Measurements from ENCODE around the gene OCA2. TPM values are rescaled to one million over a fixed set of nuclear protein-coding genes. Genes with fewer than 3 reads are reported as not detected.

Gene OCA2
- polyA plus RNA-seq, 1 experiment: 0.02 TPM

GRCh38 chr15:27762471-27762870, 336.6 kb downstream of the OCA2 start:
- no peak for DNase-seq (ENCODE audit: low read depth)
- ChIA-PET CTCF (no interaction called here), POLR2A (no interaction called here)
- no peak for TF ChIP-seq CTCF (IDR thresholded peaks at IDR 0.05; ENCODE audit: insufficient read depth, low read depth, low read length)
- Histone ChIP-seq H3K4me3 (ENCODE audit: low read depth, low read length) (no peak overlapping the region), H3K27me3 (ENCODE audit: control insufficient read depth, insufficient read depth, low read length) (no peaks in the 10 kb centered on the region), H3K36me3 (ENCODE audit: control insufficient read depth, insufficient read depth, low read length) (no peaks in the 10 kb centered on the region)

- H3K36me3 ChIP-seq (ENCODE audit: control insufficient read depth, insufficient read depth, low read length): no peaks in the 10 kb centered on the region
- no peak overlapping the region for H3K4me3 ChIP-seq (ENCODE audit: low read depth, low read length)
- no peak for DNase-seq (ENCODE audit: low read depth)
- H3K27me3 ChIP-seq (ENCODE audit: control insufficient read depth, insufficient read depth, low read length): no peaks in the 10 kb centered on the region
- TF ChIP-seq CTCF (IDR thresholded peaks at IDR 0.05; ENCODE audit: insufficient read depth, low read depth, low read length): no peak
- CTCF ChIA-PET: no interaction called here
- POLR2A ChIA-PET: no interaction called here
Observed at GRCh38 chr15:27757052-27757451, 342.1 kb downstream of the OCA2 start.

GRCh38 chr15:27752691-27753090, 346.4 kb downstream of the OCA2 start:
- TF ChIP-seq CTCF (IDR thresholded peaks at IDR 0.05; ENCODE audit: insufficient read depth, low read depth, low read length): no peak
- POLR2A ChIA-PET: no interaction called here
- Histone ChIP-seq H3K27me3 (ENCODE audit: control insufficient read depth, insufficient read depth, low read length) (no peaks in the 10 kb centered on the region), H3K4me3 (ENCODE audit: low read depth, low read length) (no peak overlapping the region), H3K36me3 (ENCODE audit: control insufficient read depth, insufficient read depth, low read length) (no peaks in the 10 kb centered on the region)
- CTCF ChIA-PET: no interaction called here
- no peak for DNase-seq (ENCODE audit: low read depth)

- TF ChIP-seq CTCF (IDR thresholded peaks at IDR 0.05; ENCODE audit: insufficient read depth, low read depth, low read length): no peak
- Histone ChIP-seq H3K36me3 (ENCODE audit: control insufficient read depth, insufficient read depth, low read length) (no peaks in the 10 kb centered on the region), H3K27me3 (ENCODE audit: control insufficient read depth, insufficient read depth, low read length) (no peaks in the 10 kb centered on the region), H3K4me3 (ENCODE audit: low read depth, low read length) (no peak overlapping the region)
- no peak for DNase-seq (ENCODE audit: low read depth)
- ChIA-PET CTCF (no interaction called here), POLR2A (no interaction called here)
Observed at GRCh38 chr15:27747997-27748396, 351.1 kb downstream of the OCA2 start.

GRCh38 chr15:27746401-27746955, 352.6 kb downstream of the OCA2 start:
- no peaks in the 10 kb centered on the region for H3K27me3 ChIP-seq (ENCODE audit: control insufficient read depth, insufficient read depth, low read length)
- POLR2A ChIA-PET: no interaction called here
- H3K36me3 ChIP-seq (ENCODE audit: control insufficient read depth, insufficient read depth, low read length): no peaks in the 10 kb centered on the region
- no peak for DNase-seq (ENCODE audit: low read depth)
- CTCF ChIA-PET: no interaction called here
- TF ChIP-seq CTCF (IDR thresholded peaks at IDR 0.05; ENCODE audit: insufficient read depth, low read depth, low read length): no peak
- no peak overlapping the region for H3K4me3 ChIP-seq (ENCODE audit: low read depth, low read length)

Measured in BJ (cell line).